Right forelimb (tissue), 1 donor: ENCODE data around the gene IPO11.

Experiments used
- DNase-seq: peaks from one replicate; pipeline ENCODE4 v3.0.0-alpha.2; 2018

The IPO11 gene

GRCh38 chr5:62574599-62574998 is 162.0 kb downstream of the IPO11 start:
- no peak for DNase-seq

GRCh38 chr5:62575066-62575465 is 162.5 kb downstream of the IPO11 start:
- DNase-seq, result no peak

GRCh38 chr5:62575489-62575888 is 162.9 kb downstream of the IPO11 start:
- DNase-seq, result no peak

- DNase-seq, result no peak
Observed at GRCh38 chr5:62576570-62577170, 164.1 kb downstream of the IPO11 start.

- DNase-seq, result no peak
Observed at GRCh38 chr5:62577488-62577887, 164.9 kb downstream of the IPO11 start.

- no peak for DNase-seq
Observed at GRCh38 chr5:62578540-62578939, 166.0 kb downstream of the IPO11 start, which contains the start of gene LRRC70. Gene LRRC70 (plus strand): TSS chr5:62578819. CDS start chr5:62579439, 620 bp downstream.

GRCh38 chr5:62579761-62580160 is 167.2 kb downstream of the IPO11 start:
- DNase-seq, result no peak

- DNase-seq, result no peak
Observed at GRCh38 chr5:62581836-62582597, 169.5 kb downstream of the IPO11 start.

- no peak for DNase-seq
Observed at GRCh38 chr5:62584391-62584790, 171.8 kb downstream of the IPO11 start.

GRCh38 chr5:62585306-62585705 is 172.7 kb downstream of the IPO11 start:
- DNase-seq, result no peak

- no peak for DNase-seq
Observed at GRCh38 chr5:62585751-62586150, 173.2 kb downstream of the IPO11 start.

- DNase-seq, result no peak
Observed at GRCh38 chr5:62587737-62588136, 175.2 kb downstream of the IPO11 start.

GRCh38 chr5:62588668-62589067 is 176.1 kb downstream of the IPO11 start:
- DNase-seq, result no peak

GRCh38 chr5:62589504-62589903 is 176.9 kb downstream of the IPO11 start:
- DNase-seq, result no peak

- no peak for DNase-seq
Observed at GRCh38 chr5:62590387-62590786, 177.8 kb downstream of the IPO11 start.

- no peak for DNase-seq
Observed at GRCh38 chr5:62592558-62592957, 180.0 kb downstream of the IPO11 start.

GRCh38 chr5:62593331-62593730 is 180.8 kb downstream of the IPO11 start:
- DNase-seq, result no peak

GRCh38 chr5:62594364-62594984 is 181.9 kb downstream of the IPO11 start:
- no peak for DNase-seq

GRCh38 chr5:62596096-62596495 is 183.5 kb downstream of the IPO11 start:
- no peak for DNase-seq

GRCh38 chr5:62596691-62597090 is 184.1 kb downstream of the IPO11 start:
- no peak for DNase-seq

GRCh38 chr5:62597314-62597713 is 184.8 kb downstream of the IPO11 start:
- DNase-seq, result no peak

GRCh38 chr5:62600560-62601252 is 188.1 kb downstream of the IPO11 start:
- DNase-seq, result no peak

- no peak for DNase-seq
Observed at GRCh38 chr5:62603934-62604333, 191.4 kb downstream of the IPO11 start.

- no peak for DNase-seq
Observed at GRCh38 chr5:62605638-62606037, 193.1 kb downstream of the IPO11 start.
